Brain pericyte (primary cell): ENCODE measurements around the gene VCL.
"Not testable (repeated sequence)": the region's sequence is repeated elsewhere in the genome, so short reads cannot be mapped to it uniquely, and the experiment has no call there.

Source experiments
- DNase-seq: peaks from one replicate; pipeline ENCODE4 v3.0.0-alpha.2; 2012; ENCODE audit warnings: low read depth, low spot score

Gene VCL

GRCh38 chr10:74000892-74001669 lies 3.2 kb downstream of the VCL start:
- no peak for DNase-seq

- no peak for DNase-seq
Observed at GRCh38 chr10:74006269-74006668, 8.4 kb downstream of the VCL start.

GRCh38 chr10:74008212-74008731 lies 10.4 kb downstream of the VCL start:
- DNase-seq: no peak

- no peak for DNase-seq
Observed at GRCh38 chr10:74011017-74011416, 13.1 kb downstream of the VCL start.

- peak; percentile 45 for DNase-seq
Observed at GRCh38 chr10:74011770-74012169, 13.9 kb downstream of the VCL start.

- no peak for DNase-seq
Observed at GRCh38 chr10:74012480-74012879, 14.6 kb downstream of the VCL start.

GRCh38 chr10:74013004-74013403 lies 15.1 kb downstream of the VCL start:
- no peak for DNase-seq

GRCh38 chr10:74014574-74014973 lies 16.7 kb downstream of the VCL start:
- DNase-seq: not testable (repeated sequence)

GRCh38 chr10:74018241-74018640 lies 20.3 kb downstream of the VCL start:
- DNase-seq: no peak

GRCh38 chr10:74021248-74022055 lies 23.5 kb downstream of the VCL start:
- no peak for DNase-seq

GRCh38 chr10:74022926-74023629 lies 25.2 kb downstream of the VCL start:
- DNase-seq: no peak

- DNase-seq: no peak
Observed at GRCh38 chr10:74024600-74024999, 26.7 kb downstream of the VCL start.

- DNase-seq: no peak
Observed at GRCh38 chr10:74025380-74025978, 27.6 kb downstream of the VCL start.

- no peak for DNase-seq
Observed at GRCh38 chr10:74026428-74027015, 28.6 kb downstream of the VCL start.

GRCh38 chr10:74027702-74028101 lies 29.8 kb downstream of the VCL start:
- DNase-seq: no peak

GRCh38 chr10:74029943-74030342 lies 32.0 kb downstream of the VCL start:
- no peak for DNase-seq

- DNase-seq: not testable (repeated sequence)
Observed at GRCh38 chr10:74032208-74032607, 34.3 kb downstream of the VCL start.

GRCh38 chr10:74032900-74033655 lies 35.2 kb downstream of the VCL start:
- DNase-seq: no peak

GRCh38 chr10:74033702-74034101 lies 35.8 kb downstream of the VCL start:
- no peak for DNase-seq

GRCh38 chr10:74034301-74034700 lies 36.4 kb downstream of the VCL start:
- no peak for DNase-seq

GRCh38 chr10:74035303-74035702 lies 37.4 kb downstream of the VCL start:
- no peak for DNase-seq
